HG03457 (cell line): ENCODE results near the gene TXNRD1.
"Not testable (repeated sequence)": the region's sequence is repeated elsewhere in the genome, so short reads cannot be mapped to it uniquely, and the experiment has no call there.

Experiments
- ATAC-seq: cut with Tn5 transposase; IDR thresholded peaks from one replicate; pipeline ENCODE4 v1.9.1; 2021; ENCODE audit warnings: moderate number of reproducible peaks; ENCODE audit not compliant: unreplicated experiment

TXNRD1 gene

DNA sequence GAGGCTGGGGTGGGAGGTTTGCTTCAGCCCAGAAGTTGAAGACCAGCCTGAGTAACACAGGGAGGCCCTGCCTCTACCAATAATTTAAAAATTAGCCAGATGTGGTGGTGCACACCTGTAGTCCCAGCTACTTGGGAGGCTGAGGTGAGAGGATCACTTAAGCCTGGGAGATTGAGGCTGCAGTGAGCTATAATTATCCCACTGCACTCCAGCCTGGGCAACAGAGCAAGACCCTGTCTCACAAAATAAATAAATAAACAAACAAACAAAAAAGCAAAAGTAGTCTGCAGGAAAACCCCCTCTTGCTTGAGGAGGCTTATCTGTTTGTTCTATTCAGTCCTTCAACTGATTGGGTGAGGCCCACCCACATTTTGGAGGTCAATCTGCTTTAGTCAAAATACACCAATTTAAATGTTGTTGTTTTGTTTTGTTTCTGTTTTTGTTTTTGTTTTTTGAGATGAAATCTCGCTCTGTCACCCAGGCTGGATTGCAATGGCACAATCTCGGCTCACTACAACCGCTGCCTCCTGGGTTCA, 24.9 kb upstream of the TXNRD1 start:
- no peak for ATAC-seq

GRCh38 chr12:104197264-104197663, 18.3 kb upstream of the TXNRD1 start:
- no peak for ATAC-seq

DNA sequence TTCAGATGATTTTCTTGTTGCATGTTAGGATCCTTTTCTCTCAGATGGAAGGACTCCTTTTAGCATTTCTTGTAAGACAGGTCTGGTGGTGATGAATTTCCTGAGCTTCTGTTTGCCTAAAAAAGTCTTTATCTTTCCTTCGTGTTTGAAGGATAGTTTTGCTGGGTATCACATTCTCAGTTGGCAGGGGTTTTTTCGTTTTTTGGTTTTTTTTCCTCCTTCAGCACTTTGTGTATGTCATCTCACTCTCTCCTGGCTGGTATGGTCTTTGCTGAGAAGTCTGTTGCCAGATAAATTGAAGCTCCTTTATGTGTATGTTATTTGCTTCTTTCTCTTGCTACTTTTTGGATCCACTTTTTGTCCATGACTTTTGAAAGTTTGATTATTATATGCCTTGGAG, 15.6 kb upstream of the TXNRD1 start:
- no peak for ATAC-seq

DNA sequence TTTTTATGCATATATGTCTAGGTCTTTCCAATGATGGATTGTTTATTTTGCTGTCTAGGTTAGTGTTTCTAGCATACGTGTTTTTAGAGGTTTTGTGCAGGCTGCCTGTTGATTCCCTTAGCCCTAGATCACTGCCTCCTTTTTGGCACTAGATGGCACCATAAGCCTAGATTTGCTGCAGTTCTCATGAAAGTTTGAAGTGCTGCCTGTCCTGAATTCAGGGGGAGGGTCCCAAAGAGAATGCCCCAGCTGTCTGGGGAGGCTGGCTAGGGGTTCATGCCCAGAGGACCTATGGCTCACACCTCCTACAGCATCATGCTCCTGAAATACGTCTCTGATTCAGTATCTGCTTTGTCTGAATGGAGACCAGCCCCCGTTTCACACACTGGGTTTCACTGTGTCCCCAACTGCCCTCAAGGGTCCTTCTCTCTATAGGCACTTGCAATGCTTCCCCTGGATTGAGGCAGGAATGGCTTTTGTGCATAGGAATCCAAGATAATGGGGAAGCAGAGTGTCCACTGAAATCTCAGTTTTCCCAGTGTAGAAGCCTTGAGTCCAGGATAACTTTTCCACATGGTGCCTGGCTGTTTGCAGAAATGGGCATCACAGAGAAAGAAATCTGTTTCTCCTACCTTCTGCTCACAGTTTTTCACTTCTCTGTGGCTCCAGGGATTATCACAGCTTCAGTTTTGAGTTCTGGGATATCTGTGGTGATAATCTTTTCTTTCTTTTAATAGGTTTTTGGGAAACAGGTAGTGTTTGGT, 14.2 kb upstream of the TXNRD1 start:
- ATAC-seq = no peak

DNA sequence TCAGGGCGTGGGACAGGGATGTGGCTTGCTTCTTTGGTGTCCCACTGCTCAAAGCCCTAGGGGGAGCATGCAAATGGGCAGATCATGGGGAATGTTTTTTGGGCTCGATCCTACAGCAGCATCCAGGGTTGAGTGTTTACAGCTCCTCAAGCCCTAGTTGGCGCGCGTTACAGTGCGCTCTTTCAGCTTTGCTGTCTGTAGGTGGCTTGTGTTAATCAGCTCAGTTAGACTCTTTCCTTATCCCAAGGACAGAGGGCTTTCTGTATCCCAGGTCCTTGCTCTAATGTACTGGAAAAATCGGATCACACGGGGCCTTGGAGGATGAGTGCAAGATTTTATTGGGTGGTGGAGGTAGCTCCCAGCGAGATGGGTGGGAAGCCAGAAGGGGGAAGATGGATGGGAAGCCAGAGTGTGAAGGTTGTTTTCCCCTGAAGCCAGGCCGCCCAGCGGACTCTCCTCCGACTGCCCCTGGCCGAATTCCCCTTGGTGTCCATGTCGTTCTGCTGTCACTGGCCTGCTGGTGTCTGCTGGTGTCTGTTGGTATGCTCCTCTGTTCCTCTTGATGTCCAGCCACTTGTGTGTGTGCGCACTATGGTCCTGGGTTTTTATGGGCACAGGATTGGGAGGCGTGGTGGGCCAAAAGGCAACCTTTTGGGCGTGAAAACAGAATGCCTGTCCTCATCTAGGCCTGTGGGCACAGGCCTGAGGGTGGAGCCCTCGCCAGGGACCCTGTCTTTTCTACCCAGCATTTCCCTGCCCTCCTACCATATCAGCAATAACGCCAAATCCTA, 10.7 kb upstream of the TXNRD1 start:
- no peak for ATAC-seq

GRCh38 chr12:104207416-104208205, 8.0 kb upstream of the TXNRD1 start:
- ATAC-seq = no peak

DNA sequence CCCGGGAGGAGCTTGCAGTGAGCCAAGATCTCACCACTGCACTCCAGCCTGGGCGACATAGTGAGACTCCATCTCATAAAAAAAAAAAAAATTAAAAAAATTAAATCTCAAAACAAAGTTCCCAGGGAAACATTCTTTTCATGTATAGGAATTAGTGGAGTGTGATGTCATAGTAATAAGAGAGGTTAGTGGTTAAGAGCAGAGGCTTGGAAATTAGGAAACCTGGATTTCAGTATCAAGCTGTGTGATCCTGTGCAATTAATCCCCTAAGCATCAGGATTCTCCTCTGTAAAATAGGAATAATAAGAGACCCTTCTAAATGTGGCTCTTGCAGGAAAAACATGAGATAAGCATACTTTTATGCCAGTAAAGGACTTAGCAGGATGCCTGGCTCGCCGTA, 3.1 kb upstream of the TXNRD1 start:
- no peak for ATAC-seq

GRCh38 chr12:104213952-104214351, 1.6 kb upstream of the TXNRD1 start:
- ATAC-seq = no peak

DNA sequence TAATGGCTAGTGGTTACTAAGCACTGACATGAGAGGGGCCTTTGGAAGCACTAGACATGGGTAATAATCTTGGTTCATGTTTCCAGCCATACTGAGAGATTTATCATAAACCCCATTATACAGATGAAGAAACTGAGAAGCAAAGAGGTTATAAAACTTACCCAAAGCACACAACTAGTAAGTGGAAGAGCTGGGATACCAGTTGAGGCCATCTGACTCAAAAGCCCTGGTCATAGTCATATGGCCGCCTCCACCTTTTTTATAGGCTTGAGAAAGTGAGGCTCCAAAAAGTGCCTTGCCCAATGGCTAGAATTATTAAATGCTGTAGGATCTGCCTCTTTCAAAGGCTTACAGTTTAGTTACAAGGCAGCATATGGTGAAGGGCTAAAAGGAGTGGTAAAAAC, 944 bp downstream of the TXNRD1 start:
- ATAC-seq = no peak

DNA sequence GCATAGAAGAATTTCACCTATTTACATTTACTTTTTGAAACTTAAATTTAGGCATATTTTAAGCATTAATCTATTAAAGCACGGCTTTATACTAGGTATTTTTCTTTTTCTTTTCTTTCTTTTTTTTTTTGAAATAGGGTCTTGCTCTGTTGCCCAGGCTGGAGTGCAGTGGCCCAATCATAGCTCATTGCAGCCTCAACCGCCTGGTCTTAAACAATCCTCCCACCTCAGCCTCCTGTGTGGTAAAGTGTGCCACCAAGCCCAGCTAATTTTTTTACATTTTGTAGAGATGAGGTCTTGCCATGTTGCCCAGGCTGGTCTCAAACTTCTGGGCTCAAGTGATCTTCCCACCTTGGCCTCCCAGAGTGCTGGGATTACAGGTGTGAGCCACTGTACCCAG, 2.9 kb downstream of the TXNRD1 start:
- ATAC-seq = not testable (repeated sequence)

DNA sequence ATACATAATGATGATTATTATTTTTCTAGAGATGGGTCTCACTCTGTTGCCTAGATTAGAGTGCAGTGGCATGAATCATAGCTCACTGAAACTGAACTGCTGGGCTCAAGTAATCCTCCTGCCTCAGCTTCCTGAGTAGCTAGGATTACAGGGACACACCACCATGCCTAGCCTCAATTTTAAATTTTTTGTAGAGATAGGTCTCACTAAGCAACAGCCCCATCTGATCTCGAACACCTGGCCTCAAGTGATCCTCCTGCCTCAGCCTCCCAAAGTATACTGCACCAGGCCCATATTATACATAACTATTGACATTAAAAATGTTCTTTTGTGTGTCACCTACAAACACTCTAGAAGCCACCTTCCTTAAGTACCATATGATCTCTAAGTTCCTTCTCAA, 3.4 kb downstream of the TXNRD1 start:
- no peak for ATAC-seq

DNA sequence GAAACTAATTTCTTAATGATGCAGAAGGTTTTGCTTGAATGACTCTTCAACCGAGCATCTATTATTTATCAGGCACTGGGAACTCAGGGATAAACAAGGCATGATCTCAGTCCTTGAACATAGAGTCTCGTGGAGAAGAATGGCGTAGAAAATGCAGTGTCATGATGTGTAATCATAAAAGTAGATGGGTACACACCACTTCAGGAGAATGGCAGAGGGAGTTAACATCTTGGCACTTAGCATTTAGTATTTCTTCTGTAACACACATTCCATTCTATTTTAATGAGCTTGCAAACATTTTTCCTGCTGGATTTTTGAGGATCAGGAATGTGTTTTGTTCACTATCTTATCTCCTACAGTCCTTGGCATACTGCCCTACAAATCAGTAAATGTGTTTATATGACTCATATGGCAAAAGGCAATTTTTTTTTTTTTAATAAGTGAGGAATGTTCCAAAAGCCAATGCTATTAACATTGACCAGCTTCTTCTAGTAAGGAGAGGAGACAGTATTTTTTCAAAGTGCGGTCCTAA, 3.8 kb downstream of the TXNRD1 start:
- ATAC-seq = no peak

DNA sequence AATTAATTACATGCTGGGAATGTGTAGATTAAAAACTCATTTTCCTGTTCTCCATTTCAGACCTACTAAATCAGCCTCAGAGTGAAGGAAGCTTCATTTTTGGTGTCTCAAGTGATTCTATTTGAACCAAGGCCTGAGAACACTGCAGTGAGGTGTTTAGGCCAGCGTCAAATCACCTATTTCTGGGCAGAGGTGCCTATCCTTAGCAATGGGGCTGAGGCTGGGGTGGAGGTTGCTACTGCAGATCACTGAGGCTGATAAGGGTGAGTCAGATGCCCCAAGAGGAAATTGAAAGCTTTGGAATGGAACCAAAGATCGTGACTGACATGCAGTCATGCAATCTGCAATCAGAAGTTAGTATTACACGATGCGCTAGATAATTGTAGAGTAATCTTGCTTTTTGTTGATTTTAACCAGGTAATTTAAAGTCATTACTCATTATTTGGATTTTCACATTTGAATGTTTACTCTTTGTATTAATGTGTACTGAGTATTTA, 4.4 kb downstream of the TXNRD1 start:
- no peak for ATAC-seq

DNA sequence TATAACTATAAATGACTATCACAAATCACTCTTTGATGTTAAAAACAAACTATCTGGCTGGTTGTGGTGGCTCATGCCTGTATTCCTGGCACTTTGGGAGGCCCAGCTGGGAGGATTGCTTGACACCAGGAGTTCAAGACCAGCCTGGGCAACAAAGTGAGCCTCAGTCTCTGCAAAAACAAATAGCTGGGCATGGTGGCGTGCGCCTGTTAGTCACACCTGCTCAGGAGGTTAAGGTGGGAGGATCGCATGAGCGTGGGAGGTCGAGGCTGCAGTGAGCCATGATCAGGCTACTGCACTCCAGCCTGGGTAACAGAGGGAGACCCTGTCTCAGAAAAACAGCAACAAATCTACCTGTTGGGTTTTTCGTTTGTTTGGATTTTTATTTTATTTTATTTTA, 5.4 kb downstream of the TXNRD1 start:
- ATAC-seq = no peak

DNA sequence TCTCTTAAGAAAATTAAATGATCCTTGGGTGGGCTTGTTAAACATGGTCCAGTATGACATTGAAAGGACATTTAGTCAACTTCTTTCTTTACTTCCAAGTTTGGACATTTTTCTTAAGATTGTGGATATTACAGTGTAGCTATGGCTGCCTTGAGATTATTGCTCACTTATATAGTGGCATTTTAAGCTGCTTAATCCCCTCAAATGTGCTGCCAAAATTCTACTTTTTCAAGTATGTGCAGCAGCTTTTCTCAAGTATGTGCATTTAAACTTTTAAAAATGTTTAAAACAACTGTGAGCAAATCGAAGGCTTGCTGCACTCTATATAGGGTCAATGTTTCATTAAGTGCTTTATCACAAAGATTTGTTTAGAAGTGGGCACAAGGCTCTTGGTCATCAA, 7.4 kb downstream of the TXNRD1 start:
- no peak for ATAC-seq

DNA sequence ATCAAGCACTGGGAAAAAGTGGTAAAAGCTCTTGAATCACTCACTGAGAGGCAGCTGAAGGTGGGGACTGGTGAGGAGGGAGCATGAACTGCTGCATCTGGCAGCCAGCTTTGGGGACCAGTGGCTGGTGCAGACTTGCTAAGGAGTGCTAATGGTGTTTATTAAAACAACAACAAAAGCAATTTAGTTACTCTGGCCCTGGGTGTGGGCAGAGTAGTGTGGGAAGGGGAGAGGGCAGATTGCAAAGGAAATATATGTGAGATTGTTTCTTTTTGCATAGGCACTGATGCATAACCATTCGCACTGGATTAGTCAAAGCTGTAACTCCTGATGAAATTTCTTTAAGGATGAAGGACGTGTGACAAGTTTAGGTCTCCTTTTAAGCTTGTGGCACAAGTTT, 8.1 kb downstream of the TXNRD1 start:
- ATAC-seq = no peak

DNA sequence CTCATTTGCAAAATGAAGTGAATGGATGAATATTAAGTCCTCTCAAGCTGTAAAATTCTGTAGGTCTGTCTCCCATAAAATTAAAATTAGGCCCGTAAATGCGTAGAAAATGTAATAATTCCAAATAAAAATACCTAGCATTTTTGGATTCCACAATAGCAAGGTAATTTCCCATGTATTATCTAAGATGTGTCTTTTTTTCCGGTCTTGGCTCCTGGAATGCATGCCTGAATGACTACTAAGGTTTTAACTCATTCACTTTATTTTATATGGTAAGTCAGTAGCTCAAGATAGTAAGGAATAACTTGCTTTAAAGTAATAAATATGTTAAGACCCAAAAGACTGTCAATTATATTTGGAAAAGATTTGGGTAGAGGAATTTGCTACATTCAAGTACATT, 11.1 kb downstream of the TXNRD1 start:
- ATAC-seq = no peak

DNA sequence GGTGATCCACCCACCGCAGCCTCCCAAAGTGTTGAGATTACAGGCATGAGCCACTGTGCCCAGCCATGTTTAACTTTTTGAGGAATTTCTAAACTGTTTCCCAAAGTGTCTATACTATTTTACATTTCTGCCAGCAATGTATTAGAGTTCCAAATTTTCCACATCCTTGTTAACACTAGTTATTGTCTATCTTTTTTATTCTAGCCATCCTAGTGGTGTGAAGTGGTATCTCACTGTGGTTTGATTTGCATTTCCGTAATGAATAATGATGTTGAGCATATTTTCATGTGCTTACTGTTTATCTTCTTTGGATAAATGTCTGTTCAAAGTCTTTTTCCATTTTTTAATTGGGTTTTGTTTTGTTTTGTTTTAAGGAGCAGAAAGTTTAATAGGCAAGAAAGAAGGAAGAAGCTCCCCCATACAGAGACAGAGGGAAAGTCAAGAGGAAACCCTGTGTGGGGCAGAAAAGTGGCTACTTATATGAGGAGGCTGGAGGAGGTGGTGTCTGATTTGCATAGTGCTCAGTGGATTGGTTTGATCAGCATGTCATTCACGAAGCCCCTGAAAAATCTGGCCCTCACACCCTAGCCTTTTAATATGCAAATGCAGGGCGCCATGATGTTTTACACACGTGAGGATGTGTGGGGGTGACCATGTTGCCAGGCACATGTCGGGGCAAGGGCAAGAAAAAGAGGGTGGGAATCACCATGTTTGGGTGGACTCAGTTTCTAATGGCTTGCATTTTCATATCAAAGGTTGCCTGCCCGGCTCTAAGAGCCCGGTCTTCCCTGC, 14.9 kb downstream of the TXNRD1 start:
- ATAC-seq = no peak

GRCh38 chr12:104232609-104233280, 17.2 kb downstream of the TXNRD1 start:
- no peak for ATAC-seq
